HG02870 (cell line): ENCODE measurements around the gene ZNF776.
"Not testable (repeated sequence)": the region's sequence is repeated elsewhere in the genome, so short reads cannot be mapped to it uniquely, and the experiment has no call there.

Experiments
- ATAC-seq: cut with Tn5 transposase; IDR thresholded peaks from one replicate; pipeline ENCODE4 v1.9.1; 2021; ENCODE audit warnings: mild to moderate bottlenecking, moderate library complexity; ENCODE audit not compliant: unreplicated experiment

Gene ZNF776

DNA sequence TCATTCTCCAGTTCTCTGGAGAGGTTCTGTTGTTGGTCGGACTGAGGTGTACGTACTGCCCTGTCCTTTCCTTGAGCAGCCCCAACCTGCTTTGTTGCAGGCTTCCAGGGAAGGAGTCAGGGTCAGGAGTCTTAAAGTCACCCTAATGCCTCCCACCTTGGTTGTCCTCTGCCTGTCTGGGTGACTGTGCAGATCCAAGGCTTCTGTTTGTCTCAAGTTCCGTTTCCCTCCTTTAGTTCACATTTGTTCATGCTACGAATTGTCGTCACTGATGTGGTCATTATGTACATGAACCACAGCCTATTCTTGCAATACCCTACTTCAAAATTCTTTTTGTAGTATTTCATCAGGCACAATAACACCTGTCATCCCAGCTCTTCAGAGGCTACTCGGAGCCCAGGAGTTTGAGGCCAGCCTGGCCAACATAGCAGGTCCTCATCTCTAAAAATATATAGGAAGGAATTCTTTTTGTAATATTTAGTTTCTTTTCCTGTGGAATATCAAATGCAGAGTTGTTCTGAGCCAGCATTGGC, 30.2 kb downstream of the ZNF776 start:
- no peak for ATAC-seq

DNA sequence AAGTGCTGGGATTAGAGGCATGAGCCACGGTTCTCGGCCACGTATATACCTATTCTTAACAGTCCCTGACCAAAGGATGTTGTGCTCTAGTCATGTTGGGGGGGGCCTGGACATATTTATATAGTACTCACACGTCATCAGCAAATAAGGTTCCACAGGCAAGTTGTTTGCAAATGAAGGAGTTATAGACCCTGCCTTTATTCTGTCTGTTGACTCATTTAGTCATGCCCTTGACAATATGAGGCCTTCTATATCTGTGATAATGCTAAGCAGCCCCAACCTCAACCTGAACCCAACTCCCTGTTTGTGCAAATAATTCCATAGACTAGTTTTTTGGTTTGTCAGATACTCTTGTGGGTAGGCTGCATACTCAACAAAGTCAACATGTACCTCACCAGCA, 31.7 kb downstream of the ZNF776 start:
- no peak for ATAC-seq

DNA sequence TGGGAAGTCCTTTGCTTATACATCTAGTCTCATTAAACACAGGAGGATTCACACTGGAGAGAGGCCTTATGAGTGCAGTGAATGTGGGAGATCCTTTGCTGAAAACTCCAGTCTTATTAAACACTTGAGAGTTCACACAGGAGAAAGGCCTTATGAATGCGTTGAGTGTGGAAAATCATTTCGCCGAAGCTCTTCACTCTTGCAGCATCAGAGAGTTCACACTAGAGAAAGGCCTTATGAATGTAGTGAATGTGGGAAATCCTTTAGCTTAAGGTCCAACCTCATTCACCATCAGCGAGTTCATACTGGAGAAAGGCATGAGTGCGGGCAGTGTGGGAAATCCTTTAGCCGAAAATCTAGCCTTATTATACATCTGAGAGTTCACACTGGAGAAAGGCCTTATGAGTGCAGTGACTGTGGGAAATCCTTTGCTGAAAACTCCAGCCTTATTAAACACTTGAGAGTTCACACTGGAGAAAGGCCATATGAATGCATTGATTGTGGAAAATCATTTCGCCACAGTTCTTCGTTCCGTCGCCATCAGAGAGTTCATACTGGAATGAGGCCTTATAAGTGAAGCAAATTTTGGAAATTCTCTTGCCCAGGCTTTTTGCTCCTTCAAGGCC, 32.7 kb downstream of the ZNF776 start:
- no peak for ATAC-seq

DNA sequence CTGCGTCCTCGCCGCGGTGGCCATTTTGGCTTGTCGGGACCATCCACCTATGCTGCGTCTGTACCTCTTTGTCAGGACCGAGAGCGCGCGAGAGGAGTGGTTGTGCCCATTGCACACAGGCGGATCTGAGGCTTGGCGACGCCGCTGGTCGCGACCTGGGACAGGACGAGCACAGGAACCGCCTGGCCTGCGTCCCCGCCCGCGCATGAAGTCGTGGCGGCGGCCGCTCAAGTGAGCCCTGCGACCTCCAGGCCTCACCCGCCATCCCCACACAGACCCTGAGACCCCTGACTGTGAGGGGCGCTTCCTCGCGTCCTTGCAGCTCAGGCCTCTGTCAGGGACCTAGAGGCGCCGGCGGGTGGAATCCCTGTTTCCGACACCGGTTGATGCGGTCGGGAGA, 39.7 kb downstream of the ZNF776 start:
- no peak for ATAC-seq

DNA sequence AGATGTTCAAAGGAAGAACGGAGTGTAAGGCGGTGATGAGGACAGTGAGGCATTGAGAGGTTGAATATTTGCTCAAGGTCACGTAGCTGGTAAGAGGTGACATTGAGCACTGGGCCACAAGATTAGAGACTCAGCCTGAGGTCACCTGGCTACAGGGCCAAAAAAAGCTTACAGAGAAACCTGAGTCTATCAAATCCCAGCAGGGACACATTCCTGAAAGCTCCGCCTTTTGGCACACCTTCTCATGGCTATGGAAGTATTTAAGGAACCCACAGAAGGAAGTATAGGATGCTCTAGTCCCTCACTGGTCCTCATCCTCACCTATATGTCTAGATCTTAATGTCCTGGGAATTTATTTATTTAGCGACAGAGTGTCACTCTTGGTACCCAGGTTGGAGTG, 40.3 kb downstream of the ZNF776 start:
- no peak for ATAC-seq

DNA sequence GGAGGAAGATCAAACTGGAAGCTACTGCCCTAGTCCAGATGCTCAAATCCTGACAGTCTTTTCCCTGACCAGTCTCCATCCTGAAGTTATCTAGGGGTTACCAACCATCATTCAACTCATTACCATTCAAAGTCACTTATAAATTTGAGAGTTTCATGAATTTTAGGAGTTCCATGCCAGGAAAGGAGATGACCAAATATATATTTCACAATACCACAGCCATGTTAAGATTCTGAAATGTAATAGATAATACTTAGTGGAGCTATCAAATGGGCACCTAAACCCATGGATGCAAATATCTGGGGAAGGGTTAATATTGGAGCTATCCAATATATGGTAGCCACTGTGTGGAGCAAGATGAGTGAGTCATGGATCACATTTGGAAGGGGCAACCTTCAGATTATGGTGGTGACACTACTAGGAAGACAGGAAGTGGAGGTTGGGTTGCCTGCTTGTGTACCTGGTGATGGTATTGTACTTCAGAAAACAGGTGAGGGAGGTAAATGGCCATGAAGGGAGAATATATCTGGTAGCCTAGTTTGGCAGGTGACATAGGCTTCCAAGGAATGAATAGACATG, 41.6 kb downstream of the ZNF776 start:
- ATAC-seq, result no peak

DNA sequence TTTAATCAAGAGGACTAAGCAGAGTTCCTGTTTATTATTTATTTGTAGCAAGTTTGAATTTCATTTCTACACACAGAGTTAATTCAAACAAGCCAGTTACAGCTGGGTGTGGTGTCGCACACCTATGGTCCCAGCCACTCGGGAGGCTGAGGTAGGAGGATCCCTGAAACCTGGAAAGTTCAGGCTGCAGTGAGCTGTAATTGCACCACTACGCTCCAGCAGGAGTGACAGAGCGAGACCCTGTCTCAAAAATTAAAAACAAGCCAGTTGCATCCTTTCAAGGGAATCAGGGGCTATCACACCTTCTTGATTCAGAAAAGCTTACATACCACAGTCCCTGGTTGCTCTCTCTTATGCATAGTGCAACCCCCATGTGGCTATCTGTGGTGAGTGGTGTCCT, 42.7 kb downstream of the ZNF776 start:
- ATAC-seq, result no peak

DNA sequence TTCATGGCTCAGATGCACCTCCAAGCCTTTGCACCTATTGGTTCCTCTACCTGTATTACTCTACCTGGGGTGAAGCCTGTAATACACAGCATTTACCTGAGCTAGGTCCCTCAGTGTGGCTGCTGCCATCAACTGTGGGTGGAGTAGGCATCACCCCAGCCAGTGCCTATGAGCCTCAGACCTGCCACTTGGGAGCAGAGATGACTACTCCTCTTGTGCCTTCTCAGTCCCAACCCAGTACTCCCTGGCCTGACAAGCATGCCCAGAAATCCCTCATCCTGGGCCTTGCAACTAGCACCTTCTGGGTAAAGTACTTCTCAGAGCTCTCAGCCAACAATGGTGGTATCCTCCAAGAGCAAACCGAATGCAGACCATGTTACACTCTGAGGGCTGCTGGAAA, 50.0 kb downstream of the ZNF776 start:
- not testable (repeated sequence) for ATAC-seq

DNA sequence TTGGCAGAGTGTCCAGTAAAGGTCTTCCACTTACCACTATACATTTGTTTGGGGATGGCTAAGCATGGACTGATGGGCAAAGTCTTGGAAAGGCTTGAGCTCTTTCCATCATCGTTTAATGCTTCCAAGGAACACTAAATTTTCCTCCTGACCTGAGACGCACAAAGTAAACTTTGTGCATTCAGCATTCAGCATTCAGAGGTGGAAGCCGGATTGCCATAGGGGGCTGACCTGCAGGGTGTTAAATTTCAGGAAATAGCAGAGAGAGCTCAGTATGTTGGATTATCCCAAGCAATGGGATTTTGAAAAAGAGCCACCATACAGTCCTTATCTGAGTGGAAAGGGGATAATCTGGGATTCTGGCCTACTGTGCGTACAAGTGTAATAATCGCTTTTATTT, 54.1 kb downstream of the ZNF776 start:
- ATAC-seq, result no peak

DNA sequence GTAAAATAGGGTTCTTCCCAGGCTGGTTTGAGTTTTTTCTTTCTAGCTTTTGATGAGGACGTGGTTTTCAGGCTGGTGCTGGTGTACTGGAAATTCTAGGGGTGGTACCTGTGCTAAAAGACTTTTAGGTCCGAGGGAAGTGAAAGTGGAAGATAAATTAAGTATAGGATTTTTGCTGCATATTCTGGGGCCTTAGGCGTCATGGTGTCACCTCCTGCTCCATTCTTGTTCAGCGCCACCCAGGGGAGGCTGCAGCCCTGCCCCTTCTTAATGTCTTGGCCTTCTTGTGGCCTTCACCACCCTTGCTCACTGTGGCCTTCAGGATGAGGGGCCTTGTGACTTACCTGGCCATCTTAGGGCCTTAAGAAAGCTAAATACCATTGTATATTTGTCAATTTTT, 55.7 kb downstream of the ZNF776 start:
- ATAC-seq, result no peak

DNA sequence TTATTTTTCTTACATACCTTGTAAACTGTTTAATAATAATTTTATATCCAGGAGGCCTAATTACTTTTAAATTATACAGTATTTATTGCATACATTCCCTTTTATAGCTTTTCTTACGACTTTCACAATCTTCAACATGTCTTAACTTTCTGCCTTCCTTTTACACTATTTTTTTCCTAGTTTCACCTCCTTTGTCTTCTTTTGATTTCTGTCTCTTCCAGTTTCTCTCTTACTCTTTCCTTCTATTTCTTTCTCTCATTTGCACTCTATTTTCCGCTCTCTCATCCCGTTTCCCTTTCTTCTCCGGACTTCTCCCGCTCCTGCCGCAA, 56.6 kb downstream of the ZNF776 start:
- ATAC-seq, result no peak

DNA sequence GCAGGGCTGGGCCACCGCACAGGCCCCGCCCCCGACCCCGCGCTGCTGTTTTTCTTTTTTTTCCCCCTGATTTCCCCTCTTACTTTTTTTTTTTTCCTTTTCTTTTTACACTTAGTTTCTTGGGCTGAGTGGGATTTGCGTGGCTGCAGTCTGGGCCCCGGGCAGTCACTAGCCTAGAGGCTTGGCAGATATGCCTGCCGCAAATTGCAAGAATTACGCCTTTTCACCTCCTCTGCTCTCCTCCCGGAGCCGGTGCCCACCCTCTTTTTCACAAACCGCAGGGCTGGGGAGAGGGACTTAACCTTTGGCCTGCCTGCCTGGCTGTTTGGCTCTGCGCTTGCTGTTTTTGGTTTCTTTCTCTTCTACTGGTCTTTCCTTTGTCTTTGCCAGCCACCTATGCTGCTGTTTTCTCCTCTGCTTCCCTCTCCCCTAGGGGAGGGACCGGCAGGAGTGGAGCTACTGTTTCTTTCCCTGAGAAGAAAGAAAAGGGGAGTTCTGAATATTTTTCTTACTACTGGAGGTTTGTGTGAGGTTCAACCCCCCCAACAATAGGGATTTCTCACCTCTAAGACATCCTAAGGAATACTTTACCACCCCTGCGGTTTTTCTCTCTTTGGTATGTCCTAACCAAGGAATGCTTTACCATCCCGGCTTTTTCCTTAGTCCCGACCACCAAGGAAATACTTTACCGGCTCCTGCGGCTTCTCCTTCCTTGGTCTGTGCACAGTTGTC, 57.1 kb downstream of the ZNF776 start:
- ATAC-seq, result no peak

DNA sequence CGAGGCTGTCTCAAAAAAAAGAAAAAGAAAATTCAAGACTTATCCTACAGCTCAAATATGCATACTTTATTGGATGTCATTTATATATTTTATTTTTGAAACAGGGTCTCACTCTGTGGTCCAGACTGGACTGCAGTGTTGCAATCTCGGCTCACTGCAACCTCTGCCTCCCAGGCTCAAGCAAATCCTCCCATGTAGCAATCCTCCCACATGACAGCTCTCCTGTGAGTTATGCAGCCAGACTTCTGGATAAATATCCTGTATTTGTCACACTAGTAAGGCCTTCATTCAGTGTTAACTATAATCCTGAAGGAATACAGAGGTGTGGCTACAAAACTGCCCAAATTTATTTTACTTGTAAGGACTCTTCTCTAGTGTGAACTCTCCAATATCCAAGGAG, 60.9 kb downstream of the ZNF776 start:
- no peak for ATAC-seq
